Mesenteric fat pad (tissue), 1 donor: Measurements from ENCODE around the gene INPP5A. TPM values are rescaled to one million over a fixed set of nuclear protein-coding genes. Genes with fewer than 3 reads are reported as not detected.

Experiments
- DNase-seq: peaks from one replicate; pipeline ENCODE4 v3.0.0-alpha.2; 2020; ENCODE audit warnings: low spot score
- total RNA-seq: library from RNA; stranded (reverse); fragmentation: NEBNext Ultra II Directional; extraction: Animal tissue kit (Norgen Biotek cat#: 25700); gene quantifications from one replicate; pipeline ENCODE4 v1.2.1, GENCODE V29; 2021
- donor health status: DM: yes; HTN: yes; CAD: no.

The INPP5A gene
- total RNA-seq, 1 donor from 2014 or later, result 30.5 TPM

- DNase-seq, result peak; percentile 89
These were observed 148.5 kb downstream of the INPP5A start for GRCh38 chr10:132685921-132686680.

- DNase-seq, result no peak
These were observed 149.8 kb downstream of the INPP5A start for GRCh38 chr10:132687181-132687892.

- DNase-seq, result no peak
These were observed 150.4 kb downstream of the INPP5A start for GRCh38 chr10:132687893-132688579.

- no peak for DNase-seq
These were observed 151.2 kb downstream of the INPP5A start for GRCh38 chr10:132688580-132689420.

GRCh38 chr10:132689721-132690360 is 152.3 kb downstream of the INPP5A start:
- no peak for DNase-seq

- no peak for DNase-seq
These were observed 152.8 kb downstream of the INPP5A start for GRCh38 chr10:132690401-132690800.

GRCh38 chr10:132690821-132691610 is 153.4 kb downstream of the INPP5A start:
- no peak for DNase-seq

GRCh38 chr10:132691711-132692153 is 154.1 kb downstream of the INPP5A start:
- DNase-seq, result peak; percentile 85

GRCh38 chr10:132692311-132692710 is 154.7 kb downstream of the INPP5A start:
- no peak for DNase-seq

GRCh38 chr10:132693676-132694075 is 156.1 kb downstream of the INPP5A start:
- no peak for DNase-seq

GRCh38 chr10:132696204-132696603 is 158.6 kb downstream of the INPP5A start:
- no peak for DNase-seq

- DNase-seq, result peak; percentile 83
These were observed 159.4 kb downstream of the INPP5A start for GRCh38 chr10:132696728-132697577.

- peak; percentile 60 for DNase-seq
These were observed 160.1 kb downstream of the INPP5A start for GRCh38 chr10:132697578-132698200.

- peak; percentile 67 for DNase-seq
These were observed 160.7 kb downstream of the INPP5A start for GRCh38 chr10:132698211-132698751.

- peak; percentile 81 for DNase-seq
These were observed 161.3 kb downstream of the INPP5A start for GRCh38 chr10:132698761-132699391.

- DNase-seq, result peak; percentile 89
These were observed 162.0 kb downstream of the INPP5A start for GRCh38 chr10:132699411-132700155.
